HepG2 (cell line): ENCODE data around the gene TCF7L2. TPM values are rescaled to one million over a fixed set of nuclear protein-coding genes. Genes with fewer than 3 reads are reported as not detected.

Experiments
- ASH2L ChIP-seq: fragments of 300-600, 200-600 bp; sonication (generic); IDR thresholded peaks from 2 replicates; pipeline ENCODE4 v1.7.0; 2017; ENCODE audit warnings: low read depth, mild to moderate bottlenecking, moderate library complexity, mixed read lengths, low read length; ENCODE audit not compliant: insufficient read length
- CHD4 ChIP-seq: fragments of 200-600 bp; sonication (generic); IDR thresholded peaks from 2 replicates; pipeline ENCODE4 v1.7.0; 2017; ENCODE audit warnings: mild to moderate bottlenecking, low read length, borderline replicate concordance
- CREM ChIP-seq, 2 experiments: sonication (generic) in 1 of 2; formaldehyde crosslinking in 1 of 2; IDR thresholded peaks; 2 replicates each; pipeline versions ENCODE4 v1.4.0 to v1.6.1; 2016 to 2020; ENCODE audit warnings: antibody characterized with exemption in 1 of 2, mild to moderate bottlenecking in 1 of 2, missing genetic modification reagents in 1 of 2
- DMTF1 ChIP-seq: sonication (generic); formaldehyde crosslinking; IDR thresholded peaks from 2 replicates; pipeline ENCODE4 v1.4.0; 2020; ENCODE audit warnings: mild to moderate bottlenecking, missing genetic modification reagents
- GMEB2 ChIP-seq: IDR thresholded peaks from 2 replicates; pipeline ENCODE4 v1.6.1; 2016; ENCODE audit warnings: missing biosample characterization, missing genetic modification reagents, low read depth
- HMG20B ChIP-seq: conservative IDR thresholded peaks from 2 replicates; pipeline ENCODE4 v1.6.1; 2016; ENCODE audit warnings: missing genetic modification reagents, missing compliant biosample characterization
- HNF4G ChIP-seq, 2 experiments: sonication (generic) in 1 of 2; formaldehyde crosslinking in 1 of 2; IDR thresholded peaks; 2 replicates each; pipeline versions ENCODE4 v1.4.0 to v1.6.1; 2011 to 2020; ENCODE audit warnings: borderline replicate concordance in 2 of 2, low read depth in 2 of 2, mild to moderate bottlenecking in 2 of 2, low read length in 1 of 2, missing genetic modification reagents in 1 of 2, moderate library complexity in 1 of 2
- MZF1 ChIP-seq: sonication (generic); formaldehyde crosslinking; IDR thresholded peaks from 2 replicates; pipeline ENCODE4 v1.8.1; 2023; ENCODE audit warnings: mild to moderate bottlenecking, missing genetic modification reagents, borderline replicate concordance
- POLR2A ChIP-seq, 2 experiments: IDR thresholded peaks; 2 replicates each; pipeline ENCODE4 v1.6.1; 2011; ENCODE audit warnings: low read depth in 2 of 2, low read length in 2 of 2, mild to moderate bottlenecking in 1 of 2, moderate library complexity in 1 of 2; ENCODE audit not compliant: insufficient read depth in 1 of 2
- TBX3 ChIP-seq: fragments of 450-650 bp; IDR thresholded peaks from 2 replicates; pipeline ENCODE4 v1.6.1; 2017; ENCODE audit warnings: antibody characterized with exemption, mild to moderate bottlenecking, inconsistent platforms, borderline replicate concordance
- THAP11 ChIP-seq: IDR thresholded peaks from 2 replicates; pipeline ENCODE4 v1.6.1; 2016; ENCODE audit warnings: missing biosample characterization, missing genetic modification reagents
- ZNF503 ChIP-seq: sonication (generic); formaldehyde crosslinking; IDR thresholded peaks from 2 replicates; pipeline ENCODE4 v1.4.0; 2020; ENCODE audit warnings: missing genetic modification reagents
- ZNF772 ChIP-seq: sonication (generic); formaldehyde crosslinking; IDR thresholded peaks from 2 replicates; pipeline ENCODE4 v1.5.0; 2020; ENCODE audit warnings: mild to moderate bottlenecking, missing genetic modification reagents
- polyA plus RNA-seq, 8 experiments: library from polyadenylated mRNA; depleted of rRNA in 3 of 8; stranded (reverse) in 7 of 8; unstranded in 1 of 8; fragments of >200 nt; fragmentation: Illumina TruSeq in 4 of 8; extraction: Trizol in 4 of 8; gene quantifications; 2 replicates each; pipeline versions ENCODE4 v1.2.1 to v1.2.3, GENCODE V29; 2011 to 2016; ENCODE audit warnings: low read depth in 4 of 8, missing spikeins in 1 of 8, mixed read lengths in 1 of 8; ENCODE audit not compliant: insufficient read depth in 1 of 8
- total RNA-seq, 5 experiments: library from RNA; depleted of rRNA; stranded (reverse); fragments of >200 nt; fragmentation: Illumina TruSeq; extraction: Trizol; gene quantifications; 2 replicates each; pipeline ENCODE4 v1.2.3, GENCODE V29; 2016; ENCODE audit warnings: low read depth in 1 of 5
- TF ChIP-seq, protein P1 (sequence below): sonication (generic); formaldehyde crosslinking; IDR thresholded peaks from 2 replicates; pipeline ENCODE4 v1.4.0; 2020; ENCODE audit warnings: missing genetic modification reagents, borderline replicate concordance
- TF ChIP-seq, protein P2 (sequence below): sonication (generic); formaldehyde crosslinking; IDR thresholded peaks from 2 replicates; pipeline ENCODE4 v1.4.0; 2020; ENCODE audit warnings: missing genetic modification reagents, mild to moderate bottlenecking, borderline replicate concordance

TCF7L2 gene
- total and polyA plus RNA-seq, 2 of the 13 experiments (the other 11 are each of a cell fraction or from before 2014, with no cell fraction given), result 3.9 to 13.7 TPM

- TF ChIP-seq DMTF1 (CRISPR knock-in tag), result no peak
- no peak for TF ChIP-seq GMEB2 (CRISPR knock-in tag)
- 0 out of 2 replicates have a peak, but pooled peaks have one; percentile 30 for TF ChIP-seq ZNF503 (CRISPR knock-in tag)
- TF ChIP-seq CHD4, result peak; percentile 13; the same call in 1 of the 2 replicates
- TF ChIP-seq THAP11, result peak; percentile 22; the same call in 1 of the 2 replicates
- TF ChIP-seq ZNF772 (CRISPR knock-in tag), result no peak
- TF ChIP-seq, protein P1, sequence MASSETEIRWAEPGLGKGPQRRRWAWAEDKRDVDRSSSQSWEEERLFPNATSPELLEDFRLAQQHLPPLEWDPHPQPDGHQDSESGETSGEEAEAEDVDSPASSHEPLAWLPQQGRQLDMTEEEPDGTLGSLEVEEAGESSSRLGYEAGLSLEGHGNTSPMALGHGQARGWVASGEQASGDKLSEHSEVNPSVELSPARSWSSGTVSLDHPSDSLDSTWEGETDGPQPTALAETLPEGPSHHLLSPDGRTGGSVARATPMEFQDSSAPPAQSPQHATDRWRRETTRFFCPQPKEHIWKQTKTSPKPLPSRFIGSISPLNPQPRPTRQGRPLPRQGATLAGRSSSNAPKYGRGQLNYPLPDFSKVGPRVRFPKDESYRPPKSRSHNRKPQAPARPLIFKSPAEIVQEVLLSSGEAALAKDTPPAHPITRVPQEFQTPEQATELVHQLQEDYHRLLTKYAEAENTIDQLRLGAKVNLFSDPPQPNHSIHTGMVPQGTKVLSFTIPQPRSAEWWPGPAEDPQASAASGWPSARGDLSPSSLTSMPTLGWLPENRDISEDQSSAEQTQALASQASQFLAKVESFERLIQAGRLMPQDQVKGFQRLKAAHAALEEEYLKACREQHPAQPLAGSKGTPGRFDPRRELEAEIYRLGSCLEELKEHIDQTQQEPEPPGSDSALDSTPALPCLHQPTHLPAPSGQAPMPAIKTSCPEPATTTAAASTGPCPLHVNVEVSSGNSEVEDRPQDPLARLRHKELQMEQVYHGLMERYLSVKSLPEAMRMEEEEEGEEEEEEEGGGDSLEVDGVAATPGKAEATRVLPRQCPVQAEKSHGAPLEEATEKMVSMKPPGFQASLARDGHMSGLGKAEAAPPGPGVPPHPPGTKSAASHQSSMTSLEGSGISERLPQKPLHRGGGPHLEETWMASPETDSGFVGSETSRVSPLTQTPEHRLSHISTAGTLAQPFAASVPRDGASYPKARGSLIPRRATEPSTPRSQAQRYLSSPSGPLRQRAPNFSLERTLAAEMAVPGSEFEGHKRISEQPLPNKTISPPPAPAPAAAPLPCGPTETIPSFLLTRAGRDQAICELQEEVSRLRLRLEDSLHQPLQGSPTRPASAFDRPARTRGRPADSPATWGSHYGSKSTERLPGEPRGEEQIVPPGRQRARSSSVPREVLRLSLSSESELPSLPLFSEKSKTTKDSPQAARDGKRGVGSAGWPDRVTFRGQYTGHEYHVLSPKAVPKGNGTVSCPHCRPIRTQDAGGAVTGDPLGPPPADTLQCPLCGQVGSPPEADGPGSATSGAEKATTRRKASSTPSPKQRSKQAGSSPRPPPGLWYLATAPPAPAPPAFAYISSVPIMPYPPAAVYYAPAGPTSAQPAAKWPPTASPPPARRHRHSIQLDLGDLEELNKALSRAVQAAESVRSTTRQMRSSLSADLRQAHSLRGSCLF (CRISPR knock-in tag), result no peak
- TF ChIP-seq MZF1 (CRISPR knock-in tag), result no peak
- TF ChIP-seq HNF4G (IDR thresholded peaks at IDR 0.05; ENCODE audit: borderline replicate concordance, low read depth, low read length), result 0 out of 2 replicates have a peak, but pooled peaks have one; percentile 33
- no peak for TF ChIP-seq HNF4G (CRISPR knock-in tag; IDR thresholded peaks at IDR 0.05; ENCODE audit: borderline replicate concordance, low read depth)
- no peak for TF ChIP-seq HMG20B (CRISPR knock-in tag)
- TF ChIP-seq, protein P2, sequence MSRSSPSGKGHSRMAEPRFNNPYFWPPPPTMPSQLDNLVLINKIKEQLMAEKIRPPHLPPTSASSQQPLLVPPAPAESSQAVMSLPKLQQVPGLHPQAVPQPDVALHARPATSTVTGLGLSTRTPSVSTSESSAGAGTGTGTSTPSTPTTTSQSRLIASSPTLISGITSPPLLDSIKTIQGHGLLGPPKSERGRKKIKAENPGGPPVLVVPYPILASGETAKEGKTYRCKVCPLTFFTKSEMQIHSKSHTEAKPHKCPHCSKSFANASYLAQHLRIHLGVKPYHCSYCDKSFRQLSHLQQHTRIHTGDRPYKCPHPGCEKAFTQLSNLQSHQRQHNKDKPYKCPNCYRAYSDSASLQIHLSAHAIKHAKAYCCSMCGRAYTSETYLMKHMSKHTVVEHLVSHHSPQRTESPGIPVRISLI (CRISPR knock-in tag), result peak; percentile 77
- TF ChIP-seq ASH2L, result peak; percentile 31
- peak in 1 of 2 experiments; percentile 48; a peak in 1 of 4 replicates for TF ChIP-seq POLR2A (IDR thresholded peaks at IDR 0.05; ENCODE audit: insufficient read depth in 1 of 2, low read depth in 2 of 2, low read length in 2 of 2)
- peak; percentile 34; the same call in 1 of the 2 replicates for TF ChIP-seq CREM (IDR thresholded peaks at IDR 0.05)
- TF ChIP-seq CREM (CRISPR knock-in tag; IDR thresholded peaks at IDR 0.05), result no peak
- TF ChIP-seq TBX3, result no peak
These were observed 764 bp upstream of the TCF7L2 start (continued) for GRCh38 chr10:112949143-112949823.
